Upper lobe of left lung (tissue), 6 donors: ENCODE data around the gene ZNF615. TPM values are rescaled to one million over a fixed set of nuclear protein-coding genes. Genes with fewer than 3 reads are reported as not detected.

Source experiments
- ATAC-seq, 2 donors: fragments of 200-7000 bp; cut with Tn5 transposase; one replicate each; pipeline ENCODE4 v1.9.1; 2022; ENCODE audit warnings: mild to moderate bottlenecking in 2 of 2, moderate library complexity in 2 of 2; ENCODE audit not compliant: low FRiP score in 2 of 2
- DNase-seq, 2 donors: peaks; one replicate each; pipeline ENCODE4 v3.0.0-alpha.2; 2019 to 2020
- H3K27ac ChIP-seq, 4 donors: fragments of 200-600 bp; sonication (generic); one replicate each; pipeline ENCODE4 v1.5.1; 2016 to 2019
- H3K27me3 ChIP-seq, 4 donors: fragments of 200-600 bp; sonication (generic); one replicate each; pipeline ENCODE4 v1.5.1; 2017 to 2019
- H3K36me3 ChIP-seq, 4 donors: fragments of 200-600 bp; sonication (generic); one replicate each; pipeline ENCODE4 v1.5.1; 2016 to 2019
- H3K4me1 ChIP-seq, 4 donors: fragments of 200-600 bp; sonication (generic); one replicate each; pipeline ENCODE4 v1.5.1; 2018 to 2019
- H3K4me3 ChIP-seq, 4 donors: fragments of 200-600 bp; sonication (generic); one replicate each; pipeline ENCODE4 v1.5.1; 2017 to 2019; ENCODE audit warnings: mild to moderate bottlenecking in 2 of 4, moderate library complexity in 1 of 4
- H3K9me3 ChIP-seq, 4 donors: fragments of 200-600 bp; sonication (generic); one replicate each; pipeline ENCODE4 v1.5.1; 2018 to 2019
- CTCF ChIP-seq, 6 experiments: fragments of 450-650 bp in 4 of 6; fragments of 200-600 bp in 2 of 6; sonication (generic) in 2 of 6; IDR thresholded peaks; one replicate each; pipeline ENCODE4 v1.5.1; 2016 to 2019; ENCODE audit warnings: antibody characterized with exemption in 6 of 6
- EP300 ChIP-seq, 4 donors: sonication (generic); formaldehyde crosslinking; IDR thresholded peaks; one replicate each; pipeline ENCODE4 v1.5.1; 2017; ENCODE audit warnings: antibody characterized with exemption in 4 of 4, control low read depth in 2 of 4
- POLR2A ChIP-seq, 4 donors: fragments of 450-650 bp; IDR thresholded peaks; one replicate each; pipeline ENCODE4 v1.5.1; 2016 to 2017; ENCODE audit warnings: antibody characterized with exemption in 4 of 4, mild to moderate bottlenecking in 2 of 4
- POLR2AphosphoS5 ChIP-seq, 2 donors: sonication (generic); formaldehyde crosslinking; IDR thresholded peaks; one replicate each; pipeline ENCODE4 v1.5.1; 2017; ENCODE audit warnings: antibody characterized with exemption in 2 of 2
- WGBS, 2 donors: methylation state at CpG; one replicate each; pipeline ENCODE4 v1.1.5; 2017 to 2018; 5-methylcytosine and 5-hydroxymethylcytosine counted together
- total RNA-seq, 6 donors: library from RNA; depleted of rRNA in 4 of 6; stranded (reverse); fragments of >200 nt in 4 of 6; gene quantifications; one replicate each; pipeline versions ENCODE4 v1.1.0 to v1.2.1, GENCODE V29; 2016 to 2021
- donor health status: DM: no; HTN: no; CAD: no; lungs with moderate emphysema.
- donor health status: DM: no; HTN: yes; CAD: no; lungs with severe emphysema.

Gene ZNF615
- total RNA-seq, 6 donors from 2014 or later: 5.8 to 14.3 (median 8.6) TPM

- H3K4me1 ChIP-seq: peaks cover 3 to 7% (median 6%) of the 10 kb centered on the region in 4 donors
- H3K27ac ChIP-seq: no peak overlapping the region
- WGBS, 2 donors: 96 to 97% methylated on average over 15 of the region's 15 CpGs
- no peaks in the 10 kb centered on the region for H3K27me3 ChIP-seq
- no peak for TF ChIP-seq POLR2AphosphoS5 (IDR thresholded peaks at IDR 0.05)
- no peak for TF ChIP-seq POLR2A (IDR thresholded peaks at IDR 0.05)
- TF ChIP-seq CTCF (IDR thresholded peaks at IDR 0.05): no peak
- no peak for TF ChIP-seq EP300 (IDR thresholded peaks at IDR 0.05)
- no peak for ATAC-seq
- no peak overlapping the region for H3K4me3 ChIP-seq
- H3K9me3 ChIP-seq: peaks cover 42 to 86% (median 79%) of the 10 kb centered on the region in 4 donors
- peak in 1 of 2 donors; percentile 73 for DNase-seq
- H3K36me3 ChIP-seq: peaks cover 22 to 85% (median 69%) of the 10 kb centered on the region in 4 donors
These were observed 14.2 kb upstream of the ZNF615 start for GRCh38 chr19:52022193-52022592.

- WGBS, 2 donors: 91 to 98% methylated on average over 4 of the region's 4 CpGs
- peaks cover 34 to 99% (median 84%) of the 10 kb centered on the region in 4 donors for H3K36me3 ChIP-seq
- ATAC-seq (no peak), DNase-seq (no peak)
- no peak overlapping the region for H3K4me3 ChIP-seq
- no peak for TF ChIP-seq EP300 (IDR thresholded peaks at IDR 0.05)
- TF ChIP-seq POLR2A (IDR thresholded peaks at IDR 0.05): no peak
- no peak for TF ChIP-seq POLR2AphosphoS5 (IDR thresholded peaks at IDR 0.05)
- no peak for TF ChIP-seq CTCF (IDR thresholded peaks at IDR 0.05)
- H3K4me1 ChIP-seq: no peaks in the 10 kb centered on the region
- H3K27ac ChIP-seq: no peak overlapping the region
- H3K9me3 ChIP-seq: peaks cover 53 to 98% (median 90%) of the 10 kb centered on the region in 4 donors
- H3K27me3 ChIP-seq: no peaks in the 10 kb centered on the region
These were observed 12.5 kb upstream of the ZNF615 start for GRCh38 chr19:52020506-52020905.

- no peak for ATAC-seq
- Histone ChIP-seq H3K4me3 (no peak overlapping the region), H3K4me1 (peaks cover 0 to 14% (median 8%) of the 10 kb centered on the region in 4 donors), H3K36me3 (peaks cover 0 to 15% (median 5%) of the 10 kb centered on the region in 4 donors), H3K27me3 (no peaks in the 10 kb centered on the region), H3K9me3 (peaks cover 4 to 32% (median 23%) of the 10 kb centered on the region in 4 donors), H3K27ac (no peak overlapping the region)
- 94 to 100% methylated on average over 1 of the region's 1 CpG for WGBS, 2 donors
- no peak for DNase-seq
- no peak for TF ChIP-seq CTCF (IDR thresholded peaks at IDR 0.05)
- TF ChIP-seq EP300 (IDR thresholded peaks at IDR 0.05): no peak
- TF ChIP-seq POLR2A (IDR thresholded peaks at IDR 0.05): no peak
- TF ChIP-seq POLR2AphosphoS5 (IDR thresholded peaks at IDR 0.05): no peak
These were observed 2.7 kb upstream of the ZNF615 start for GRCh38 chr19:52010674-52011073.

- TF ChIP-seq POLR2A (IDR thresholded peaks at IDR 0.05) (no peak), CTCF (IDR thresholded peaks at IDR 0.05) (no peak), POLR2AphosphoS5 (IDR thresholded peaks at IDR 0.05) (no peak), EP300 (IDR thresholded peaks at IDR 0.05) (no peak)
- WGBS, 2 donors: 18 to 21% methylated on average over 4 to 9 of the region's 9 CpGs
- Histone ChIP-seq H3K27me3 (no peaks in the 10 kb centered on the region), H3K27ac (peak overlapping the region; percentile 82 to 89 (median 85)), H3K4me1 (peaks cover 0 to 14% (median 8%) of the 10 kb centered on the region in 4 donors), H3K9me3 (peaks cover 0 to 33% (median 26%) of the 10 kb centered on the region in 4 donors), H3K36me3 (peaks cover 0 to 20% (median 8%) of the 10 kb centered on the region in 4 donors), H3K4me3 (peak overlapping the region; percentile 35 to 90 (median 77))
- ATAC-seq (peak in 1 of 2 donors; percentile 27), DNase-seq (no peak)
These were observed 583 bp downstream of the ZNF615 start for GRCh38 chr19:52007451-52007805.

DNA sequence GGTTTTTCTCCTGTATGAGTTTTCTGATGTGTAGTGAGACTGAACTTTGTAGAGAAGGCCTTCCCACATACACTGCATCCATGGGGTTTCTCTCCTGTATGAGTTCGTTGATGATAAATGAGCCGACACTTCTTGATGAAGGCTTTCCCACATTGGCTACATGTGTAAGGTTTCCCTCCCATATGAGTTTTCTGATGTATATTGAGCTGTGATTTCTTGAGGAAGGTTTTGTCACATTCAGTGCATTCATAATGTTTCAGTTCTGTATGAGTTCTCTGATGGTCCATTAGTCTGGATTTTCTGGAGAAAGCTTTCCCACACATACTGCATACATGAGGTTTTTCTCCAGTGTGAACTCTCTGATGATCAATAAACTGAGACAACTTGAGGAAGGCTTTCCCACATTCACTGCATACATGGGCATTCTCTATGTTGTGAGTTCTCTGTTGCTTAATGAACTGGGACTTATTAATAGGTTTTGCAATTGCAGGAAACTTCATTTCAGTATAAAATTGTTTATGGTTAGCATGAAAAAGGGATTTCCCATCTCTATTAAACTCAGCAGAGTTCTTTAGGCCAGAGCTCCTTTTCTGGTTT is 13.9 kb downstream of the ZNF615 start:
- DNase-seq: no peak
- Histone ChIP-seq H3K9me3 (peaks cover 82 to 98% (median 91%) of the 10 kb centered on the region in 4 donors), H3K27me3 (no peaks in the 10 kb centered on the region), H3K4me1 (no peaks in the 10 kb centered on the region), H3K4me3 (no peak overlapping the region), H3K27ac (no peak overlapping the region), H3K36me3 (peaks cover 27 to 64% (median 49%) of the 10 kb centered on the region in 4 donors)
- 94 to 98% methylated on average over 2 of the region's 2 CpGs for WGBS, 2 donors
- no peak for ATAC-seq
- TF ChIP-seq POLR2AphosphoS5 (IDR thresholded peaks at IDR 0.05) (no peak), EP300 (IDR thresholded peaks at IDR 0.05) (no peak), POLR2A (IDR thresholded peaks at IDR 0.05) (no peak), CTCF (IDR thresholded peaks at IDR 0.05) (no peak)
